Epidermal melanocyte (primary cell): Measurements from ENCODE around the gene PSME3.
A peak's percentile ranks its signal among the peaks of the same experiment; 100 is the strongest.

Experiments used
- DNase-seq: peaks from one replicate; pipeline ENCODE4 v3.0.0; 2011; ENCODE audit warnings: low spot score; ENCODE audit not compliant: insufficient read length

The PSME3 gene

GRCh38 chr17:42832934-42833766, at the start of gene PSME3:
Gene PSME3 (plus strand): TSS chr17:42833397. CDS start chr17:42833632, 235 bp downstream.
- DNase-seq: peak; percentile 82

GRCh38 chr17:42783791-42784138, 49.4 kb upstream of the PSME3 start:
- no peak for DNase-seq

GRCh38 chr17:42784409-42784808, 48.8 kb upstream of the PSME3 start:
- no peak for DNase-seq

- DNase-seq: no peak
Observed at GRCh38 chr17:42784811-42785592, 48.2 kb upstream of the PSME3 start.

GRCh38 chr17:42787266-42787665, 45.9 kb upstream of the PSME3 start:
- no peak for DNase-seq

GRCh38 chr17:42791948-42792347, 41.2 kb upstream of the PSME3 start:
- DNase-seq: no peak

- DNase-seq: no peak
Observed at GRCh38 chr17:42792545-42792944, 40.7 kb upstream of the PSME3 start.

- DNase-seq: no peak
Observed at GRCh38 chr17:42795061-42795460, 38.1 kb upstream of the PSME3 start.

GRCh38 chr17:42795465-42795864, 37.7 kb upstream of the PSME3 start:
- DNase-seq: no peak

GRCh38 chr17:42796066-42796758, 37.0 kb upstream of the PSME3 start:
- no peak for DNase-seq

- no peak for DNase-seq
Observed at GRCh38 chr17:42797067-42798007, 35.9 kb upstream of the PSME3 start.

GRCh38 chr17:42798011-42798382, 35.2 kb upstream of the PSME3 start:
- no peak for DNase-seq

- DNase-seq: peak; percentile 79
Observed at GRCh38 chr17:42798383-42799380, 34.5 kb upstream of the PSME3 start, which contains the start of the genes CNTD1 and COA3. Gene CNTD1 (plus strand): TSS chr17:42798861. CDS start chr17:42799068, 207 bp downstream. Gene COA3 (minus strand): TSS chr17:42798704. CDS start chr17:42798681, 23 bp downstream.

- DNase-seq: no peak
Observed at GRCh38 chr17:42803074-42803883, 29.9 kb upstream of the PSME3 start.

GRCh38 chr17:42804918-42805367, 28.3 kb upstream of the PSME3 start:
- DNase-seq: no peak

GRCh38 chr17:42806249-42806648, 26.9 kb upstream of the PSME3 start:
- DNase-seq: no peak

- DNase-seq: no peak
Observed at GRCh38 chr17:42809250-42809649, 23.9 kb upstream of the PSME3 start.

- peak; percentile 76 for DNase-seq
Observed at GRCh38 chr17:42814633-42815399, 18.4 kb upstream of the PSME3 start.
